Mesenchymal stem cell (in vitro differentiated cells and primary cell): ENCODE measurements around the gene GABBR2.

Source experiments
- DNase-seq: peaks from one replicate; pipeline ENCODE4 v3.0.0-alpha.2; 2013
- H2AFZ ChIP-seq: one replicate; pipeline ENCODE4 v1.6.1; 2013; ENCODE audit warnings: low read depth, mild to moderate bottlenecking, control low read depth, inconsistent platforms, low read length, moderate library complexity
- H2AK5ac ChIP-seq: 2 replicates; pipeline ENCODE4 v1.6.1; 2013; ENCODE audit warnings: low read length, moderate library complexity, mild to moderate bottlenecking, inconsistent platforms; ENCODE audit not compliant: severe bottlenecking
- H2BK120ac ChIP-seq: one replicate; pipeline ENCODE4 v1.6.1; 2013; ENCODE audit warnings: low read depth, mild to moderate bottlenecking, inconsistent platforms, low read length, moderate library complexity
- H2BK12ac ChIP-seq, 2 experiments: one replicate each; pipeline ENCODE4 v1.6.1; 2013; ENCODE audit warnings: inconsistent platforms in 2 of 2, low read length in 2 of 2, mild to moderate bottlenecking in 2 of 2, moderate library complexity in 2 of 2, control low read depth in 1 of 2
- H2BK15ac ChIP-seq: one replicate; pipeline ENCODE4 v1.6.1; 2013; ENCODE audit warnings: mild to moderate bottlenecking, low read depth, inconsistent platforms; ENCODE audit not compliant: poor library complexity, severe bottlenecking
- H2BK5ac ChIP-seq: 2 replicates; pipeline ENCODE4 v1.6.1; 2013; ENCODE audit warnings: low read depth, mild to moderate bottlenecking, low read length, control low read depth, inconsistent platforms; ENCODE audit not compliant: poor library complexity, severe bottlenecking
- H3K14ac ChIP-seq, 2 experiments: one replicate each; pipeline ENCODE4 v1.6.1; 2013; ENCODE audit warnings: inconsistent platforms in 2 of 2, low read length in 2 of 2, control low read depth in 1 of 2, mild to moderate bottlenecking in 1 of 2, moderate library complexity in 1 of 2
- H3K18ac ChIP-seq, 2 experiments: one replicate each; pipeline ENCODE4 v1.6.1; 2013; ENCODE audit warnings: inconsistent platforms in 2 of 2, low read length in 2 of 2, control low read depth in 1 of 2, low read depth in 1 of 2, mild to moderate bottlenecking in 1 of 2
- H3K23ac ChIP-seq, 2 experiments: one replicate each; pipeline ENCODE4 v1.6.1; 2013; ENCODE audit warnings: inconsistent platforms in 2 of 2, low read length in 2 of 2, mild to moderate bottlenecking in 2 of 2, moderate library complexity in 2 of 2, control low read depth in 1 of 2
- H3K27ac ChIP-seq: 2 replicates; pipeline ENCODE4 v1.5.1; 2013; ENCODE audit warnings: mild to moderate bottlenecking, moderate library complexity, low read length, control low read depth, inconsistent platforms; ENCODE audit not compliant: poor library complexity, severe bottlenecking
- H3K27me3 ChIP-seq, 2 experiments: 2 replicates each; pipeline versions ENCODE4 v1.6.1 to v1.7.0; 2013; ENCODE audit warnings: low read length in 2 of 2, mild to moderate bottlenecking in 2 of 2, moderate library complexity in 2 of 2, control low read depth in 1 of 2, inconsistent platforms in 1 of 2; ENCODE audit not compliant: control insufficient read depth in 1 of 2, insufficient read depth in 1 of 2
- H3K36me3 ChIP-seq, 2 experiments: 2 replicates each; pipeline versions ENCODE4 v1.6.1 to v1.7.0; 2013; ENCODE audit warnings: low read length in 2 of 2, control low read depth in 1 of 2, inconsistent platforms in 1 of 2, low read depth in 1 of 2, mild to moderate bottlenecking in 1 of 2; ENCODE audit not compliant: insufficient read depth in 2 of 2, control insufficient read depth in 1 of 2
- H3K4ac ChIP-seq, 2 experiments: one replicate each; pipeline ENCODE4 v1.6.1; 2013; ENCODE audit warnings: inconsistent platforms in 2 of 2, low read length in 2 of 2, mild to moderate bottlenecking in 2 of 2, moderate library complexity in 2 of 2, control low read depth in 1 of 2, low read depth in 1 of 2
- H3K4me1 ChIP-seq: 2 replicates; pipeline ENCODE4 v1.6.1; 2013; ENCODE audit warnings: low read depth, low read length, control low read depth; ENCODE audit not compliant: control insufficient read depth, insufficient read depth
- H3K4me2 ChIP-seq: 2 replicates; pipeline ENCODE4 v1.6.1; 2013; ENCODE audit warnings: low read length, mild to moderate bottlenecking, inconsistent platforms; ENCODE audit not compliant: poor library complexity, severe bottlenecking
- H3K4me3 ChIP-seq, 2 experiments: 2 replicates each; pipeline versions ENCODE4 v1.5.1 to v1.7.0; 2013; ENCODE audit warnings: low read length in 2 of 2, mild to moderate bottlenecking in 2 of 2, control low read depth in 1 of 2, low read depth in 1 of 2; ENCODE audit not compliant: insufficient read depth in 1 of 2
- H3K79me1 ChIP-seq: replicated peaks from 2 replicates; pipeline ENCODE4 v1.6.1; 2013; ENCODE audit warnings: mild to moderate bottlenecking, control low read depth, low read length, inconsistent platforms; ENCODE audit not compliant: poor library complexity, severe bottlenecking
- H3K9ac ChIP-seq: 2 replicates; pipeline ENCODE4 v1.7.0; 2013; ENCODE audit warnings: mild to moderate bottlenecking, low read length, moderate library complexity
- H3K9me3 ChIP-seq: 2 replicates; pipeline ENCODE4 v1.7.0; 2013; ENCODE audit warnings: mild to moderate bottlenecking, low read length; ENCODE audit not compliant: control insufficient read depth
- H4K8ac ChIP-seq: one replicate; pipeline ENCODE4 v1.6.1; 2013; ENCODE audit warnings: inconsistent platforms, mild to moderate bottlenecking, low read length, moderate library complexity
- H4K91ac ChIP-seq: one replicate; pipeline ENCODE4 v1.6.1; 2013; ENCODE audit warnings: mild to moderate bottlenecking, low read length, inconsistent platforms
- WGBS: methylation state at CpG from one replicate; pipeline ENCODE4 v1.1.7; 2013; ENCODE audit warnings: mixed read lengths; 5-methylcytosine and 5-hydroxymethylcytosine counted together

Gene GABBR2

DNA sequence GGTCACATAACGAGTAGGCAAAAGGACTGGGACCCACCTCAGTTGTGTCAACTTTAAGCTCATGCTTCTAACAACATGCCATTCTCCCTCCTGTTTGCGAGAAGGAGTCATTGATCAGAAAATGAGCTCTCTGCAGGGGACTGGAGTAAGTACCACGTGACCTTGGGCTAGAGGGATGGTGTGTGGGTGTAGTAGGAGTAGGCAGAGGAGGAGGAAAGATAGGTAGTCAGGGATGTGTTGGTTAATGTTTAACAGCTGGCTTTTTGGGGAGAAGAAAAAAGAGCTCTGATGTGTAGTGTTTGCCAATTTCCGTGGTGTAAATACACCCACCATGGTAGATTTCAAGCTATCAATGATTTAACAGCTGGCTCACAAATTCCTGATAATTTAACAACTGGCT, 293.0 kb downstream of the GABBR2 start:
- Histone ChIP-seq H2AK5ac (no peak overlapping the region), H3K4me3 (no peak overlapping the region), H2BK5ac (no peak overlapping the region), H3K27ac (no peak overlapping the region), H3K9ac (no peak overlapping the region), H3K27me3 (peaks cover 38 to 43% of the 10 kb centered on the region in 2 experiments), H4K8ac (no peak overlapping the region), H2BK15ac (no peak overlapping the region), H3K4me2 (no peak overlapping the region), H3K4ac (no peak overlapping the region), H2BK120ac (no peak overlapping the region), H3K9me3 (peaks cover 3% of the 10 kb centered on the region), H3K18ac (no peak overlapping the region), H2AFZ (no peak overlapping the region), H3K14ac (no peak overlapping the region), H3K23ac (no peak overlapping the region), H3K79me1 (no peaks in the 10 kb centered on the region), H4K91ac (no peak overlapping the region), H2BK12ac (no peak overlapping the region), H3K4me1 (peaks cover 1% of the 10 kb centered on the region), H3K36me3 (no peaks in the 10 kb centered on the region)
- DNase-seq: no peak
- WGBS: 44% methylated on average over 4 of the region's 4 CpGs

DNA sequence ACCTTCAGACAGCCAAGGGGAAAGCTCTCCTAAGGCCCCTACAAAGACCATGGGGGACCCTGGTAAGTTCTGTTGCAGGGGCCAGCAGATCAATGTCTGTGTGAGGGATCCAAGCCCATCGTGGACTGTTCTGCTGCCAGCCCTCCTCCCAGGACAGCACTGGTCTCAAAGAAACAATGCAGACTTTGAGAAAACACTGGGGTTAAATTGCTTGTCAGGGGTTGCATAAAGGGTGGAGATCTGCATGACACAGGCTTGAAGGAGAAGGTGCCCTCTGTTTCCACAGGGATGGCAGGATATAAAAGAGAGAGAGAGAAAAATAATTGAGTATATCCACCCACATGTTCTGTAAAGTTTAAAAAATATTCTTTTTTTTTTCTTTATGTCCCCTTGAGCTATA, 295.7 kb downstream of the GABBR2 start:
- H3K4me3 ChIP-seq: no peak overlapping the region
- H3K18ac ChIP-seq: no peak overlapping the region
- H3K9ac ChIP-seq: no peak overlapping the region
- no peak overlapping the region for H2AFZ ChIP-seq
- H3K4me2 ChIP-seq: no peak overlapping the region
- no peak overlapping the region for H3K27ac ChIP-seq
- no peak overlapping the region for H4K91ac ChIP-seq
- H3K27me3 ChIP-seq: peaks cover 30 to 46% of the 10 kb centered on the region in 2 experiments
- no peak overlapping the region for H3K14ac ChIP-seq
- no peak overlapping the region for H3K4ac ChIP-seq
- H3K36me3 ChIP-seq: no peaks in the 10 kb centered on the region
- no peak overlapping the region for H3K23ac ChIP-seq
- no peak overlapping the region for H2BK120ac ChIP-seq
- H2AK5ac ChIP-seq: no peak overlapping the region
- no peak overlapping the region for H2BK15ac ChIP-seq
- no peaks in the 10 kb centered on the region for H3K79me1 ChIP-seq
- peaks cover 3% of the 10 kb centered on the region for H3K9me3 ChIP-seq
- DNase-seq: no peak
- H2BK5ac ChIP-seq: no peak overlapping the region
- 52% methylated on average over 1 of the region's 1 CpG for WGBS
- no peak overlapping the region for H2BK12ac ChIP-seq
- H4K8ac ChIP-seq: no peak overlapping the region
- H3K4me1 ChIP-seq: peaks cover 1% of the 10 kb centered on the region

DNA sequence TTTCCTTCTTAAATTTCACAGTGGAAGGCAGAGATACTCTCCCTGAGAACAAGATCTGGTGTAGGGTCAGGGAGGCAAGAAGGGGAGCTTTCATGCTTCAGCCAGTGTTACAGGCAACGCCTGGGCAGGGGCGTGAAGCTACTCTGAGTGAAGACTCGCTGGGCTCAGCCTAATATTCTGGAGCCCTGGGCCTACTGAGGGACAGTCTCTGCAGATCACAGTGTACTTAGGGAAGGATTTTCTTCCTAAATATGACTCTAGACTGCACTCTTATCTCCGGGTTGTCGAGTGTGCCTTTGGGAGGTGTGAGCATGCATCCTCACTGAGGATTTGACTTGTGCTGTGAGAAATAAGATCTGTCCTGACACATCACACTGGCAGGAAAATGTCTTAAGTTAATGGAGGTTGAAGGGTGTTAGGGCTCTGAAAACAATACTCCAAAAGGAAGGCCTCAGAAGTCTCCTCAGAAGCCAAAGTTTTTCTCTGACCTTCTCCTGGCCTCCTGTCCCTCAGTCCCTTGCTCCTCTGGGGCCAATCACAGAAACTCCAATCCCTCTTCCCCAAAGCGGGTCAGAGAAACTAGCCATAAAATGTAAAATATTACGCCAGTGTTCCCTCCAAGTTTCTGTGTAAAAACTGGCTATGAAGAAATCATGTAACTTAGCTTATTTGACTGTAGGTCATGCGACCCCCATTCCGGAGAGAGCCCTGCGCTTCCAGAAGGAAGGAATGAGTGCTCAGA, 296.5 kb downstream of the GABBR2 start:
- no peak overlapping the region for H3K9ac ChIP-seq
- peaks cover 3% of the 10 kb centered on the region for H3K9me3 ChIP-seq
- H3K27ac ChIP-seq: no peak overlapping the region
- no peak overlapping the region for H3K4me2 ChIP-seq
- no peaks in the 10 kb centered on the region for H3K36me3 ChIP-seq
- no peak overlapping the region for H4K8ac ChIP-seq
- 90% methylated on average over 10 of the region's 10 CpGs for WGBS
- no peak overlapping the region for H2AK5ac ChIP-seq
- no peak overlapping the region for H2BK15ac ChIP-seq
- H3K14ac ChIP-seq: no peak overlapping the region
- H3K4me1 ChIP-seq: peaks cover 1% of the 10 kb centered on the region
- DNase-seq: no peak
- H3K4me3 ChIP-seq: no peak overlapping the region
- H3K23ac ChIP-seq: no peak overlapping the region
- no peak overlapping the region for H3K18ac ChIP-seq
- peaks cover 25 to 42% of the 10 kb centered on the region in 2 experiments for H3K27me3 ChIP-seq
- no peak overlapping the region for H2BK12ac ChIP-seq
- H3K79me1 ChIP-seq: no peaks in the 10 kb centered on the region
- H3K4ac ChIP-seq: no peak overlapping the region
- H4K91ac ChIP-seq: no peak overlapping the region
- no peak overlapping the region for H2BK5ac ChIP-seq
- H2AFZ ChIP-seq: no peak overlapping the region
- H2BK120ac ChIP-seq: no peak overlapping the region

DNA sequence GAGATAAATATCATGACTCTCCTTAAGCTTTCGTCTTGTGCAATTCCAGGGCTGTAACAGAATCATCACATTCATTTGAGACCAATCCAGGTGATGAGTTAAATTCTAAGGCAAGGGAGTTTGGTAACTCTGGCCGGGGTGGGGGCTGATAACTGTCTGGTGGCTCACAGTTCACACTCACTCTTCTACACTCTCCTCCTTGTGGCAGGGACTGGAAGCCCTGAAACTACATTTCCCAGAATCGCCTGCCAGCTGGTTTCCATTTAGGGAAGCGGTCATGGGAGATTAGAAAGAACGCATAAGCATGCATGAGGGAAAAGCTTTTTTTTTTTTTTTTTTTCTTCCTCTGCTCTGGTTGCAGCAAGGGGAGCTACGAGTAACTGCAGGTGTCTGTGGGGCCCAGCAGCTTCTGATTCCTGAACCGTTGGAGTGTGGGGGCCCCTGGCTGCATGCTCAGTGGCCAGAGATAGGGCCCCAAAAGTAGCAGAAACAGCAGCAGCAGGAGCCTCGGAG, 298.5 kb downstream of the GABBR2 start:
- no peak overlapping the region for H2AK5ac ChIP-seq
- no peak overlapping the region for H2BK120ac ChIP-seq
- no peaks in the 10 kb centered on the region for H3K79me1 ChIP-seq
- no peak overlapping the region for H3K27ac ChIP-seq
- no peak overlapping the region for H3K23ac ChIP-seq
- H3K4me2 ChIP-seq: no peak overlapping the region
- H4K91ac ChIP-seq: no peak overlapping the region
- H2BK5ac ChIP-seq: no peak overlapping the region
- H2BK12ac ChIP-seq: no peak overlapping the region
- H2BK15ac ChIP-seq: no peak overlapping the region
- peak overlapping the region; percentile 36 for H2AFZ ChIP-seq
- no peaks in the 10 kb centered on the region for H3K9me3 ChIP-seq
- no peak overlapping the region for H3K14ac ChIP-seq
- peaks cover 1% of the 10 kb centered on the region for H3K4me1 ChIP-seq
- 42% methylated on average over 8 of the region's 8 CpGs for WGBS
- H3K18ac ChIP-seq: no peak overlapping the region
- no peak overlapping the region for H3K4me3 ChIP-seq
- no peak overlapping the region for H4K8ac ChIP-seq
- no peak overlapping the region for H3K9ac ChIP-seq
- H3K36me3 ChIP-seq: no peaks in the 10 kb centered on the region
- DNase-seq: peak; percentile 65
- peaks cover 22 to 37% of the 10 kb centered on the region in 2 experiments for H3K27me3 ChIP-seq
- no peak overlapping the region for H3K4ac ChIP-seq
